HepG2 (cell line): ENCODE measurements around the gene RIMBP2. TPM values are rescaled to one million over a fixed set of nuclear protein-coding genes. Genes with fewer than 3 reads are reported as not detected.

Source experiments
- ATAC-seq: fragments of 200-7000 bp; cut with Tn5 transposase; 3 replicates; pipeline ENCODE4 v1.9.1; 2020; ENCODE audit warnings: mild to moderate bottlenecking, moderate library complexity
- BruUV-seq: library from RNA; stranded (reverse); fragments of 400-500 nt; replicated peaks from 2 replicates; lab custom pipeline; 2021; lab: Mats Ljungman, UMichigan
- CTCF ChIA-PET: fragments of 300-600 bp; formaldehyde crosslinking; extraction: SDS; loops from one replicate; lab custom pipeline; 2021; ENCODE audit warnings: low total read pairs, inconsistent platforms, low intra/inter-chr PET ratio; lab: Yijun Ruan, JAX
- POLR2A ChIA-PET: fragments of 350-600 bp; sonication (Branson Sonifier 250); formaldehyde crosslinking; loops from one replicate; lab custom pipeline; 2020; ENCODE audit warnings: antibody characterized with exemption, inconsistent platforms; lab: Yijun Ruan, JAX
- DNase-seq: peaks from one replicate; pipeline ENCODE4 v3.0.0-alpha.2; 2015; ENCODE audit warnings: low spot score
- FAIRE-seq: peaks from 3 replicates; lab custom pipeline; 2011; peaks lifted over from hg19 to GRCh38; lab: Jason Lieb, UNC
- H2AFZ ChIP-seq: one replicate; pipeline ENCODE4 v1.6.1; 2011; ENCODE audit warnings: low read length, inconsistent platforms
- H3K27ac ChIP-seq: fragments of 300-600 bp; 3 replicates; pipeline ENCODE4 v1.8.0; 2011; ENCODE audit warnings: mixed run types, mild to moderate bottlenecking, mixed read lengths, low read length, inconsistent platforms; ENCODE audit not compliant: insufficient read depth; ENCODE audit errors: extremely low read length
- H3K27me3 ChIP-seq, 2 experiments: fragments of 200-600 bp in 1 of 2; 2 replicates in 1 of 2; 3 replicates in 1 of 2; pipeline versions ENCODE4 v1.6.0 to v1.8.0; 2011; ENCODE audit warnings: low read length in 2 of 2, mild to moderate bottlenecking in 2 of 2, moderate library complexity in 2 of 2, inconsistent platforms in 1 of 2; ENCODE audit not compliant: insufficient read depth in 2 of 2, control insufficient read depth in 1 of 2
- H3K36me3 ChIP-seq, 2 experiments: fragments of 200-600 bp in 1 of 2; replicated peaks in 1 of 2; 2 replicates in 1 of 2; 3 replicates in 1 of 2; pipeline versions ENCODE4 v1.5.1 to v1.8.0; 2011; ENCODE audit warnings: low read length in 2 of 2, inconsistent platforms in 1 of 2; ENCODE audit not compliant: insufficient read depth in 2 of 2, control insufficient read depth in 1 of 2
- H3K4me1 ChIP-seq: 2 replicates; pipeline ENCODE4 v1.5.1; 2012; ENCODE audit warnings: low read length, inconsistent platforms; ENCODE audit not compliant: insufficient read depth
- H3K4me2 ChIP-seq: 2 replicates; pipeline ENCODE4 v1.6.0; 2011; ENCODE audit warnings: low read depth, low read length, inconsistent platforms
- H3K4me3 ChIP-seq, 3 experiments: fragments of 200-600 bp in 1 of 3; sonication (generic), shearing (Covaris generic) in 1 of 3; replicated peaks in 1 of 3; 2 replicates each; pipeline ENCODE4 v1.5.1; 2011 to 2016; ENCODE audit warnings: low read length in 3 of 3, inconsistent platforms in 2 of 3, low read depth in 2 of 3, mild to moderate bottlenecking in 2 of 3, control low read depth in 1 of 3, mixed read lengths in 1 of 3; ENCODE audit not compliant: insufficient read depth in 1 of 3
- H3K79me2 ChIP-seq: one replicate; pipeline ENCODE4 v1.6.1; 2011; ENCODE audit warnings: low read length, inconsistent platforms; ENCODE audit not compliant: insufficient read depth
- H3K9ac ChIP-seq: 2 replicates; pipeline ENCODE4 v1.6.0; 2011; ENCODE audit warnings: mild to moderate bottlenecking, low read depth, low read length, inconsistent platforms; ENCODE audit not compliant: insufficient read depth
- H3K9me3 ChIP-seq: 2 replicates; pipeline ENCODE4 v1.5.1; 2012; ENCODE audit warnings: mild to moderate bottlenecking, low read length
- H4K20me1 ChIP-seq: 2 replicates; pipeline ENCODE4 v1.6.0; 2011; ENCODE audit warnings: inconsistent platforms, mild to moderate bottlenecking, low read length, moderate library complexity; ENCODE audit not compliant: insufficient read depth
- ATM ChIP-seq: fragments of 450-650 bp; IDR thresholded peaks from 2 replicates; pipeline ENCODE4 v1.7.1; 2017; ENCODE audit warnings: mild to moderate bottlenecking, borderline replicate concordance
- HMG20B ChIP-seq: conservative IDR thresholded peaks from 2 replicates; pipeline ENCODE4 v1.6.1; 2016; ENCODE audit warnings: missing genetic modification reagents, missing compliant biosample characterization
- JUND ChIP-seq: sonication (generic); formaldehyde crosslinking; IDR thresholded peaks from 2 replicates; pipeline ENCODE4 v1.8.0; 2022; ENCODE audit warnings: mild to moderate bottlenecking, missing genetic modification reagents
- KDM5B ChIP-seq: sonication (generic); formaldehyde crosslinking; IDR thresholded peaks from 2 replicates; pipeline ENCODE4 v1.4.0; 2020; ENCODE audit warnings: missing genetic modification reagents, mild to moderate bottlenecking, borderline replicate concordance
- NFIC ChIP-seq: IDR thresholded peaks from 2 replicates; pipeline ENCODE4 v1.6.1; 2012; ENCODE audit warnings: mild to moderate bottlenecking, low read length, inconsistent platforms
- PPARG ChIP-seq: conservative IDR thresholded peaks from 2 replicates; pipeline ENCODE4 v1.6.1; 2016; ENCODE audit warnings: missing biosample characterization, missing genetic modification reagents
- SMAD1 ChIP-seq: sonication (generic); formaldehyde crosslinking; IDR thresholded peaks from 2 replicates; pipeline ENCODE4 v1.4.0; 2020; ENCODE audit warnings: missing genetic modification reagents, low read depth, mild to moderate bottlenecking, borderline replicate concordance
- ZBTB44 ChIP-seq: sonication (generic); formaldehyde crosslinking; IDR thresholded peaks from 2 replicates; pipeline ENCODE4 v1.4.0; 2020; ENCODE audit warnings: missing genetic modification reagents
- ZNF10 ChIP-seq: sonication (generic); formaldehyde crosslinking; IDR thresholded peaks from 2 replicates; pipeline ENCODE4 v1.4.0; 2020; ENCODE audit warnings: mild to moderate bottlenecking, low read depth, missing genetic modification reagents, borderline replicate concordance
- ZNF280B ChIP-seq: sonication (generic); formaldehyde crosslinking; IDR thresholded peaks from 2 replicates; pipeline ENCODE4 v1.5.0; 2020; ENCODE audit warnings: missing genetic modification reagents, mild to moderate bottlenecking, borderline replicate concordance
- ZNF577 ChIP-seq: sonication (generic); formaldehyde crosslinking; IDR thresholded peaks from 2 replicates; pipeline ENCODE4 v1.4.0; 2020; ENCODE audit warnings: mild to moderate bottlenecking, low read depth, missing genetic modification reagents, borderline replicate concordance
- WGBS: methylation state at CpG from one replicate; pipeline ENCODE4 v1.1.6; 2017; ENCODE audit warnings: low lambda C conversion rate; 5-methylcytosine and 5-hydroxymethylcytosine counted together
- in situ Hi-C: cut with HindIII; loops from 2 replicates; pipeline ENCODE4 v1.10.0; 2017; ENCODE audit warnings: low pct_unique_long_range_greater_than_20kb; ENCODE audit not compliant: extremely low pct_ligation_motif_present
- intact Hi-C: fragments of 100-400 bp; cut with micrococcal nuclease; formaldehyde crosslinking; loops from one replicate; pipeline ENCODE4 v1.10.0; 2022; ENCODE audit not compliant: unreplicated experiment
- polyA plus RNA-seq, 8 experiments: library from polyadenylated mRNA; depleted of rRNA in 3 of 8; stranded (reverse) in 7 of 8; unstranded in 1 of 8; fragments of >200 nt; fragmentation: Illumina TruSeq in 4 of 8; extraction: Trizol in 4 of 8; gene quantifications; 2 replicates each; pipeline versions ENCODE4 v1.2.1 to v1.2.3, GENCODE V29; 2011 to 2016; ENCODE audit warnings: low read depth in 4 of 8, missing spikeins in 1 of 8, mixed read lengths in 1 of 8; ENCODE audit not compliant: insufficient read depth in 1 of 8
- total RNA-seq, 5 experiments: library from RNA; depleted of rRNA; stranded (reverse); fragments of >200 nt; fragmentation: Illumina TruSeq; extraction: Trizol; gene quantifications; 2 replicates each; pipeline ENCODE4 v1.2.3, GENCODE V29; 2016; ENCODE audit warnings: low read depth in 1 of 5

The RIMBP2 gene
- total and polyA plus RNA-seq, 2 of the 13 experiments (the other 11 are each of a cell fraction or from before 2014, with no cell fraction given), result 0.03 TPM; not detected in 1

GRCh38 chr12:130655010-130655409, 61.1 kb downstream of the RIMBP2 start:
- no peak for TF ChIP-seq ZNF577 (CRISPR knock-in tag)
- TF ChIP-seq PPARG, result no peak
- no peak for TF ChIP-seq ZBTB44 (CRISPR knock-in tag)
- TF ChIP-seq ZNF10 (CRISPR knock-in tag), result no peak
- no peak for TF ChIP-seq SMAD1 (CRISPR knock-in tag)
- no peak for TF ChIP-seq ZNF280B (CRISPR knock-in tag)
- no peak for TF ChIP-seq KDM5B (CRISPR knock-in tag)
- no peak for TF ChIP-seq NFIC
- no peak for TF ChIP-seq HMG20B
- TF ChIP-seq ATM, result no peak
- TF ChIP-seq JUND (CRISPR knock-in tag), result no peak
- H3K27ac ChIP-seq, result no peak overlapping the region
- DNase-seq, result no peak
- no peaks in the 10 kb centered on the region for H3K79me2 ChIP-seq
- no TSS peak for BruUV-seq
- no peak for ATAC-seq
- peaks cover 2 to 22% of the 10 kb centered on the region in 2 experiments; a peak in 4 of 5 replicates for H3K27me3 ChIP-seq
- FAIRE-seq, result no peak
- WGBS, result 16% methylated on average over 4 of the region's 4 CpGs
- no peaks in the 10 kb centered on the region for H3K36me3 ChIP-seq
- no peak overlapping the region for H3K4me2 ChIP-seq
- H4K20me1 ChIP-seq, result no peaks in the 10 kb centered on the region
- intact Hi-C loops, result no loop called here
- H3K9ac ChIP-seq, result no peak overlapping the region
- no peak overlapping the region for H2AFZ ChIP-seq
- in situ Hi-C loops, result no loop called here
- POLR2A ChIA-PET, result no interaction called here
- H3K4me1 ChIP-seq, result no peaks in the 10 kb centered on the region
- no peak overlapping the region for H3K4me3 ChIP-seq
- H3K9me3 ChIP-seq, result no peaks in the 10 kb centered on the region
- CTCF ChIA-PET, result no interaction called here
